NCI-H2029 (cell line): ENCODE results near the gene LCP1.

Source experiments
- DNase-seq: peaks from one replicate; lab custom pipeline; 2025; lab: John Stamatoyannopoulos, UW

LCP1 gene

GRCh38 chr13:46101002-46101401 is 81.0 kb downstream of the LCP1 start:
- no peak for DNase-seq

GRCh38 chr13:46100191-46100815 is 81.7 kb downstream of the LCP1 start:
- no peak for DNase-seq

- no peak for DNase-seq
Measured at GRCh38 chr13:46097663-46098062, 84.3 kb downstream of the LCP1 start.

- DNase-seq, result peak; percentile 48
Measured at GRCh38 chr13:46097015-46097414, 85.0 kb downstream of the LCP1 start.

- no peak for DNase-seq
Measured at GRCh38 chr13:46094478-46094877, 87.5 kb downstream of the LCP1 start.

GRCh38 chr13:46088821-46089562 is 93.0 kb downstream of the LCP1 start:
- DNase-seq, result no peak

- no peak for DNase-seq
Measured at GRCh38 chr13:46087481-46087880, 94.5 kb downstream of the LCP1 start.

- DNase-seq, result peak; percentile 28
Measured at GRCh38 chr13:46086985-46087384, 95.0 kb downstream of the LCP1 start.

GRCh38 chr13:46086421-46086922 is 95.5 kb downstream of the LCP1 start:
- peak; percentile 17 for DNase-seq

GRCh38 chr13:46085737-46086136 is 96.2 kb downstream of the LCP1 start:
- no peak for DNase-seq

GRCh38 chr13:46082324-46082723 is 99.7 kb downstream of the LCP1 start:
- no peak for DNase-seq

GRCh38 chr13:46079770-46080169 is 102.2 kb downstream of the LCP1 start:
- no peak for DNase-seq

GRCh38 chr13:46077265-46077664 is 104.7 kb downstream of the LCP1 start:
- DNase-seq, result no peak

GRCh38 chr13:46076827-46077226 is 105.2 kb downstream of the LCP1 start:
- DNase-seq, result no peak
